BJ (cell line): ENCODE results near the gene SLC6A14. TPM values are rescaled to one million over a fixed set of nuclear protein-coding genes. Genes with fewer than 3 reads are reported as not detected.

Source experiments
- CTCF ChIA-PET: fragments of 350-600 bp; formaldehyde crosslinking; extraction: SDS; loops from one replicate; lab custom pipeline; 2021; ENCODE audit warnings: antibody characterized with exemption, inconsistent platforms; lab: Yijun Ruan, JAX
- POLR2A ChIA-PET: fragments of 300-600 bp; sonication (Branson Sonifier 250); formaldehyde crosslinking; extraction: SDS; loops from one replicate; lab custom pipeline; 2021; ENCODE audit warnings: antibody characterized with exemption; lab: Charles Lee
- DNase-seq: peaks from one replicate; pipeline ENCODE4 v3.0.0-alpha.2; 2011; ENCODE audit warnings: low read depth
- H3K27me3 ChIP-seq: 2 replicates; pipeline ENCODE4 v1.6.0; 2011; ENCODE audit warnings: low read length; ENCODE audit not compliant: control insufficient read depth, insufficient read depth
- H3K36me3 ChIP-seq: 2 replicates; pipeline ENCODE4 v1.5.1; 2011; ENCODE audit warnings: low read length; ENCODE audit not compliant: control insufficient read depth, insufficient read depth
- H3K4me3 ChIP-seq: 2 replicates; pipeline ENCODE4 v1.5.1; 2011; ENCODE audit warnings: low read depth, mild to moderate bottlenecking, control low read depth, low read length
- CTCF ChIP-seq: IDR thresholded peaks from 2 replicates; pipeline ENCODE4 v1.5.1; 2011; ENCODE audit warnings: low read depth, mild to moderate bottlenecking, control low read depth, inconsistent platforms, low read length, moderate library complexity; ENCODE audit not compliant: insufficient read depth
- polyA minus RNA-seq: library from RNA; depleted of rRNA, polyadenylated mRNA; stranded (reverse); fragments of >200 nt; gene quantifications from 2 replicates; pipeline ENCODE4 v1.2.3, GENCODE V29; 2011; rRNA and poly(A)+ RNA removed
- polyA plus RNA-seq: library from polyadenylated mRNA; depleted of rRNA; stranded (reverse); fragments of >200 nt; gene quantifications from 2 replicates; pipeline ENCODE4 v1.2.3, GENCODE V29; 2011; rRNA removed

The SLC6A14 gene
- polyA plus RNA-seq: not detected in 2 replicates
- polyA minus RNA-seq: not detected in 2 replicates

- no peak within 1 kb of the TSS for H3K4me3 ChIP-seq
- POLR2A ChIA-PET: no interaction called here
- no peak for TF ChIP-seq CTCF
- H3K27me3 ChIP-seq: no peaks in the 10 kb centered on the region
- CTCF ChIA-PET: no interaction called here
- H3K36me3 ChIP-seq: no peaks in the 10 kb centered on the region
- DNase-seq: no peak
These were observed at the start of gene SLC6A14 for GRCh38 chrX:116436358-116436816. TSS of gene SLC6A14 (plus strand) at chrX:116436606. CDS start at chrX:116436710, 104 bp downstream.

- ChIA-PET POLR2A (no interaction called here), CTCF (no interaction called here)
- H3K4me3 ChIP-seq: no peak overlapping the region
- DNase-seq: no peak
- H3K27me3 ChIP-seq: no peaks in the 10 kb centered on the region
- TF ChIP-seq CTCF: no peak
- no peaks in the 10 kb centered on the region for H3K36me3 ChIP-seq
These were observed 40.7 kb upstream of the SLC6A14 start for GRCh38 chrX:116395752-116396151.

GRCh38 chrX:116399681-116400080 is 36.7 kb upstream of the SLC6A14 start:
- POLR2A ChIA-PET: no interaction called here
- CTCF ChIA-PET: no interaction called here
- no peak for TF ChIP-seq CTCF
- no peak for DNase-seq
- Histone ChIP-seq H3K36me3 (no peaks in the 10 kb centered on the region), H3K4me3 (no peak overlapping the region), H3K27me3 (no peaks in the 10 kb centered on the region)

- POLR2A ChIA-PET: no interaction called here
- no peak for TF ChIP-seq CTCF
- DNase-seq: no peak
- H3K36me3 ChIP-seq: no peaks in the 10 kb centered on the region
- H3K4me3 ChIP-seq: no peak overlapping the region
- CTCF ChIA-PET: no interaction called here
- no peaks in the 10 kb centered on the region for H3K27me3 ChIP-seq
These were observed 27.2 kb upstream of the SLC6A14 start for GRCh38 chrX:116409219-116409618.

- ChIA-PET CTCF (no interaction called here), POLR2A (no interaction called here)
- no peak overlapping the region for H3K4me3 ChIP-seq
- H3K27me3 ChIP-seq: no peaks in the 10 kb centered on the region
- no peak for TF ChIP-seq CTCF
- no peak for DNase-seq
- no peaks in the 10 kb centered on the region for H3K36me3 ChIP-seq
These were observed 23.1 kb upstream of the SLC6A14 start for GRCh38 chrX:116413273-116413672.
